Keratinocyte (primary cell): ENCODE results near the gene CUX1. TPM values are rescaled to one million over a fixed set of nuclear protein-coding genes. Genes with fewer than 3 reads are reported as not detected.

Experiments
- DNase-seq: peaks from one replicate; pipeline ENCODE4 v3.0.0-alpha.2; 2011; ENCODE audit warnings: low read depth, missing footprints, low spot score
- FAIRE-seq: peaks from 2 replicates; lab custom pipeline; 2011; peaks lifted over from hg19 to GRCh38; lab: Jason Lieb, UNC
- H2AFZ ChIP-seq: 2 replicates; pipeline ENCODE4 v1.6.0; 2012; ENCODE audit warnings: low read length, control low read depth, inconsistent platforms; ENCODE audit not compliant: control insufficient read depth
- H3K27ac ChIP-seq: 2 replicates; pipeline ENCODE4 v1.5.1; 2011; ENCODE audit warnings: low read length; ENCODE audit not compliant: control insufficient read depth, insufficient read depth
- H3K27me3 ChIP-seq: 3 replicates; pipeline ENCODE4 v1.6.0; 2011; ENCODE audit warnings: low read length; ENCODE audit not compliant: control insufficient read depth, insufficient read depth; ENCODE audit errors: extremely low read depth
- H3K36me3 ChIP-seq, 2 experiments: 2 replicates in 1 of 2; 3 replicates in 1 of 2; pipeline ENCODE4 v1.5.1; 2011; ENCODE audit warnings: low read length in 2 of 2, mild to moderate bottlenecking in 1 of 2; ENCODE audit not compliant: control insufficient read depth in 2 of 2, insufficient read depth in 2 of 2; ENCODE audit errors: extremely low read depth in 1 of 2
- H3K4me1 ChIP-seq: 3 replicates; pipeline ENCODE4 v1.5.1; 2011; ENCODE audit warnings: low read length; ENCODE audit not compliant: control insufficient read depth, insufficient read depth; ENCODE audit errors: extremely low read depth
- H3K4me2 ChIP-seq: 3 replicates; pipeline ENCODE4 v1.6.0; 2011; ENCODE audit warnings: low read depth, low read length; ENCODE audit not compliant: control insufficient read depth, insufficient read depth; ENCODE audit errors: extremely low read depth
- H3K4me3 ChIP-seq, 3 experiments: fragments of 200-600 bp in 1 of 3; sonication (generic) in 1 of 3; 2 replicates in 2 of 3; 3 replicates in 1 of 3; pipeline ENCODE4 v1.5.1; 2011 to 2016; ENCODE audit warnings: low read length in 3 of 3, mild to moderate bottlenecking in 3 of 3, control low read depth in 2 of 3, inconsistent platforms in 1 of 3, low read depth in 1 of 3, mixed read lengths in 1 of 3, mixed run types in 1 of 3, moderate library complexity in 1 of 3; ENCODE audit not compliant: control insufficient read depth in 2 of 3, insufficient read depth in 2 of 3; ENCODE audit errors: extremely low read depth in 1 of 3
- H3K79me2 ChIP-seq: 2 replicates; pipeline ENCODE4 v1.6.0; 2012; ENCODE audit warnings: low read length; ENCODE audit not compliant: control insufficient read depth, insufficient read depth
- H3K9ac ChIP-seq: 3 replicates; pipeline ENCODE4 v1.6.0; 2011; ENCODE audit warnings: low read length; ENCODE audit not compliant: control insufficient read depth, insufficient read depth; ENCODE audit errors: extremely low read depth
- H3K9me1 ChIP-seq: 3 replicates; pipeline ENCODE4 v1.6.0; 2011; ENCODE audit warnings: low read length; ENCODE audit not compliant: control insufficient read depth, insufficient read depth; ENCODE audit errors: extremely low read depth
- H3K9me3 ChIP-seq: 2 replicates; pipeline ENCODE4 v1.5.1; 2012; ENCODE audit warnings: low read depth, low read length; ENCODE audit not compliant: control insufficient read depth
- H4K20me1 ChIP-seq: 3 replicates; pipeline ENCODE4 v1.6.0; 2011; ENCODE audit warnings: low read length; ENCODE audit not compliant: control insufficient read depth, insufficient read depth; ENCODE audit errors: extremely low read depth
- EZH2 ChIP-seq: IDR thresholded peaks from one replicate; pipeline ENCODE4 v1.6.1; 2012; ENCODE audit warnings: inconsistent platforms, mild to moderate bottlenecking, low read length, moderate library complexity
- dilution Hi-C: fragments of 300-500 bp; cut with MboI; formaldehyde crosslinking; loops from one replicate; pipeline ENCODE4 v1.7.0; 2020; ENCODE audit warnings: low sequenced_read_pairs; ENCODE audit not compliant: extremely low pct_ligation_motif_present
- polyA plus RNA-seq, 5 experiments: library from polyadenylated mRNA; depleted of rRNA in 3 of 5; stranded (reverse) in 3 of 5; stranded (forward) in 1 of 5; unstranded in 1 of 5; fragments of >200 nt; gene quantifications; 1 replicate in 1 of 5; 2 replicates in 3 of 5; 3 replicates in 1 of 5; pipeline versions ENCODE4 v1.2.1 to v1.2.3, GENCODE V29; 2011 to 2012; ENCODE audit warnings: missing spikeins in 2 of 5, low read depth in 1 of 5, low replicate concordance in 1 of 5
- TF ChIP-seq, protein P1 (sequence below), 3 experiments: IDR thresholded peaks in 1 of 3; conservative IDR thresholded peaks in 1 of 3; optimal IDR thresholded peaks in 1 of 3; 2 replicates in 2 of 3; 3 replicates in 1 of 3; pipeline versions ENCODE3 to v1.5.1; 2011; ENCODE audit warnings: low read length in 3 of 3, mild to moderate bottlenecking in 3 of 3, moderate library complexity in 2 of 3, control low read depth in 1 of 3, inconsistent platforms in 1 of 3; ENCODE audit not compliant: insufficient read depth in 2 of 3; ENCODE audit errors: extremely low read depth in 1 of 3

Gene CUX1
- polyA plus RNA-seq, 1 donor (not counting 4 experiments of a cell fraction or from before 2014, with no cell fraction given): 18.3 TPM

- no peaks in the 10 kb centered on the region for H3K27me3 ChIP-seq
- no peak for TF ChIP-seq EZH2
- TF ChIP-seq, protein P1, sequence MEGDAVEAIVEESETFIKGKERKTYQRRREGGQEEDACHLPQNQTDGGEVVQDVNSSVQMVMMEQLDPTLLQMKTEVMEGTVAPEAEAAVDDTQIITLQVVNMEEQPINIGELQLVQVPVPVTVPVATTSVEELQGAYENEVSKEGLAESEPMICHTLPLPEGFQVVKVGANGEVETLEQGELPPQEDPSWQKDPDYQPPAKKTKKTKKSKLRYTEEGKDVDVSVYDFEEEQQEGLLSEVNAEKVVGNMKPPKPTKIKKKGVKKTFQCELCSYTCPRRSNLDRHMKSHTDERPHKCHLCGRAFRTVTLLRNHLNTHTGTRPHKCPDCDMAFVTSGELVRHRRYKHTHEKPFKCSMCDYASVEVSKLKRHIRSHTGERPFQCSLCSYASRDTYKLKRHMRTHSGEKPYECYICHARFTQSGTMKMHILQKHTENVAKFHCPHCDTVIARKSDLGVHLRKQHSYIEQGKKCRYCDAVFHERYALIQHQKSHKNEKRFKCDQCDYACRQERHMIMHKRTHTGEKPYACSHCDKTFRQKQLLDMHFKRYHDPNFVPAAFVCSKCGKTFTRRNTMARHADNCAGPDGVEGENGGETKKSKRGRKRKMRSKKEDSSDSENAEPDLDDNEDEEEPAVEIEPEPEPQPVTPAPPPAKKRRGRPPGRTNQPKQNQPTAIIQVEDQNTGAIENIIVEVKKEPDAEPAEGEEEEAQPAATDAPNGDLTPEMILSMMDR (optimal IDR thresholded peaks at IDR 0.05 in 1 of 3, IDR thresholded peaks at IDR 0.05 in 1 of 3, conservative IDR thresholded peaks at IDR 0.05 in 1 of 3; ENCODE audit: extremely low read depth in 1 of 3, insufficient read depth in 2 of 3, low read length in 3 of 3): no peak
- no peaks in the 10 kb centered on the region for H3K9me3 ChIP-seq
- DNase-seq: no peak
- no peak overlapping the region for H3K4me3 ChIP-seq
- H3K9ac ChIP-seq: no peak overlapping the region
- H3K4me2 ChIP-seq: no peak overlapping the region
- no peak overlapping the region for H3K27ac ChIP-seq
- no peaks in the 10 kb centered on the region for H4K20me1 ChIP-seq
- peaks cover 0 to 2% of the 10 kb centered on the region in 2 experiments for H3K36me3 ChIP-seq
- no peak for FAIRE-seq
- H2AFZ ChIP-seq: no peak overlapping the region
- dilution Hi-C loops: no loop called here
- H3K79me2 ChIP-seq: no peaks in the 10 kb centered on the region
- no peaks in the 10 kb centered on the region for H3K9me1 ChIP-seq
- no peaks in the 10 kb centered on the region for H3K4me1 ChIP-seq
Observed at GRCh38 chr7:102248081-102248455, 430.6 kb downstream of the CUX1 start.

DNA sequence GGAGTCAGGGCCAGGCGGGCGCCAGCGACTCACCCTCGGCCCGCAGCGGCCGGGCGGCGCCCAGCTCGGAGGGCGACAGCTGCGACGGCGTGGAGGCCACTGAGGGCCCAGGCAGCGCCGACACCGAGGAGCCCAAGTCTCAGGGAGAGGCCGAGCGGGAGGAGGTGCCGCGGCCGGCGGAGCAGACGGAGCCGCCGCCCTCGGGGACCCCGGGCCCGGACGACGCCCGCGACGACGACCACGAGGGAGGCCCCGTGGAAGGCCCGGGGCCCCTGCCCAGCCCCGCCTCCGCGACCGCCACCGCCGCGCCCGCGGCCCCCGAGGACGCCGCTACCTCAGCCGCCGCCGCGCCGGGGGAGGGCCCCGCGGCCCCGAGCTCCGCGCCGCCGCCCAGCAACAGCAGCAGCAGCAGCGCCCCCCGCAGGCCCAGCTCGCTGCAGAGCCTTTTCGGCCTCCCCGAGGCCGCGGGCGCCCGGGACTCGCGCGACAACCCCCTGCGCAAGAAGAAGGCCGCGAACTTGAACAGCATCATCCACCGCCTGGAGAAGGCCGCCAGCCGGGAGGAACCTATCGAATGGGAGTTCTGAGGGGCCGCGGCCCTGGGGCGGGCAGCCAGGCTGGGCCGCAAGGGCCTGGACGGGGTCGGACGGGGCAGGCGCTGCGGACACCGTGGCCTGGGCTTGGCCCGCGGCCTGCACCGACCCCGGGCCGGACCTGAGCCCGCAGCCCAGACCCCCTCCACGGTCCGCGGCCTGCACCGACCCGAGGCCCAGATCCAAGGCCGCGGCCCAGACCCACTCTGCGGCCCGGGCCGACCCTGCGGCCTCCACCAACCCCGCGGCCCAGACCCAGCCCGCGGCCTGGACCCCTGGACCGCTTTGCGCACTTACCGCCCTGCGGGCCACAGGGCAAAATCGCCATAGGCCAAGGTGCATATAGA, 431.3 kb downstream of the CUX1 start:
- TF ChIP-seq, protein P1 (optimal IDR thresholded peaks at IDR 0.05 in 1 of 3, IDR thresholded peaks at IDR 0.05 in 1 of 3, conservative IDR thresholded peaks at IDR 0.05 in 1 of 3; ENCODE audit: extremely low read depth in 1 of 3, insufficient read depth in 2 of 3, low read length in 3 of 3): no peak
- no peak for TF ChIP-seq EZH2
- Histone ChIP-seq H3K9me3 (no peaks in the 10 kb centered on the region), H4K20me1 (no peaks in the 10 kb centered on the region), H3K9me1 (no peaks in the 10 kb centered on the region), H3K36me3 (no peaks in the 10 kb centered on the region), H3K4me1 (no peaks in the 10 kb centered on the region), H3K27me3 (no peaks in the 10 kb centered on the region), H3K27ac (no peak overlapping the region), H2AFZ (no peak overlapping the region), H3K79me2 (no peaks in the 10 kb centered on the region), H3K4me3 (no peak overlapping the region), H3K4me2 (no peak overlapping the region), H3K9ac (no peak overlapping the region)
- FAIRE-seq (no peak), DNase-seq (no peak)
- dilution Hi-C loops: no loop called here
